Stomach (tissue), 4 donors: ENCODE measurements around the gene CYB5A.

Experiments used
- EP300 ChIP-seq: sonication (generic); formaldehyde crosslinking; IDR thresholded peaks from one replicate; pipeline ENCODE4 v1.6.1; 2017; ENCODE audit warnings: antibody characterized with exemption
- TF ChIP-seq, protein P1 (sequence below), 7 experiments: fragments of 450-650 bp in 4 of 7; fragments of 200-600 bp in 3 of 7; sonication (generic) in 3 of 7; IDR thresholded peaks; one replicate each; pipeline ENCODE4 v1.5.1; 2016 to 2019; ENCODE audit warnings: antibody characterized with exemption in 7 of 7, control low read depth in 2 of 7, mild to moderate bottlenecking in 1 of 7

DNA sequence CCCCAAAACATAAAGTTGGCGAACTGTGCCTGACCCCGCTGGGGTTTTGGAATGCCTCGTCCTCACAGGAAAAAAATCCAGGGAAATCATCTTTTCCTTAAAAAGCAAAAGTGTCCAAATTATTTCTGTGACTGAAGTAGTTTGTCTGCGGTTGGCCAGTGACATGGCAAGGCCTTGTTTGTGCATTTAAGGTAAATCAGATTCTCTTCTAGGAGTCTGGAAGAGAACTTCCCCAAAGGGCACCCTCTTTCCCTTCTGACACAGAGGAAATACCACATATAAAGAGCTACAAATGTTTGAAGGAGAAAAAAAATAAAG is 737 bp upstream of the CYB5A start:
- no peak for TF ChIP-seq EP300
- TF ChIP-seq, protein P1, sequence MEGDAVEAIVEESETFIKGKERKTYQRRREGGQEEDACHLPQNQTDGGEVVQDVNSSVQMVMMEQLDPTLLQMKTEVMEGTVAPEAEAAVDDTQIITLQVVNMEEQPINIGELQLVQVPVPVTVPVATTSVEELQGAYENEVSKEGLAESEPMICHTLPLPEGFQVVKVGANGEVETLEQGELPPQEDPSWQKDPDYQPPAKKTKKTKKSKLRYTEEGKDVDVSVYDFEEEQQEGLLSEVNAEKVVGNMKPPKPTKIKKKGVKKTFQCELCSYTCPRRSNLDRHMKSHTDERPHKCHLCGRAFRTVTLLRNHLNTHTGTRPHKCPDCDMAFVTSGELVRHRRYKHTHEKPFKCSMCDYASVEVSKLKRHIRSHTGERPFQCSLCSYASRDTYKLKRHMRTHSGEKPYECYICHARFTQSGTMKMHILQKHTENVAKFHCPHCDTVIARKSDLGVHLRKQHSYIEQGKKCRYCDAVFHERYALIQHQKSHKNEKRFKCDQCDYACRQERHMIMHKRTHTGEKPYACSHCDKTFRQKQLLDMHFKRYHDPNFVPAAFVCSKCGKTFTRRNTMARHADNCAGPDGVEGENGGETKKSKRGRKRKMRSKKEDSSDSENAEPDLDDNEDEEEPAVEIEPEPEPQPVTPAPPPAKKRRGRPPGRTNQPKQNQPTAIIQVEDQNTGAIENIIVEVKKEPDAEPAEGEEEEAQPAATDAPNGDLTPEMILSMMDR (IDR thresholded peaks at IDR 0.05): no peak
